Measurements from ENCODE around the gene AEN. TPM values are rescaled to one million over a fixed set of nuclear protein-coding genes. Genes with fewer than 3 reads are reported as not detected.

Gene AEN
- total and polyA plus RNA-seq, 8 donors, result 8.9 to 26.8 (median 15.1) TPM

- DNase-seq, result no peak
- WGBS, 2 donors, result 93 to 94% methylated on average over 10 of the region's 10 CpGs
- H3K9me3 ChIP-seq, result no peaks in the 10 kb centered on the region
- H3K36me3 ChIP-seq, result no peaks in the 10 kb centered on the region
- no peak for FAIRE-seq
- intact Hi-C loops (cut with DNase I), result no loop called here
- no peak for ATAC-seq
- peaks cover 7 to 17% (median 14%) of the 10 kb centered on the region in 3 donors for H3K4me1 ChIP-seq
- no peaks in the 10 kb centered on the region for H3K27me3 ChIP-seq
- H3K4me3 ChIP-seq, result no peak overlapping the region
- no peak for TF ChIP-seq CTCF (IDR thresholded peaks at IDR 0.05)
- no peak overlapping the region for H3K27ac ChIP-seq
Measured at GRCh38 chr15:88617031-88617722, 4.0 kb upstream of the AEN start.

GRCh38 chr15:88617790-88618189, 3.4 kb upstream of the AEN start:
- no peak for FAIRE-seq
- Histone ChIP-seq H3K4me1 (peaks cover 7 to 18% (median 17%) of the 10 kb centered on the region in 3 donors), H3K9me3 (no peaks in the 10 kb centered on the region), H3K27me3 (no peaks in the 10 kb centered on the region), H3K36me3 (no peaks in the 10 kb centered on the region), H3K4me3 (no peak overlapping the region), H3K27ac (no peak overlapping the region)
- no peak for TF ChIP-seq CTCF (IDR thresholded peaks at IDR 0.05)
- DNase-seq, result no peak
- no peak for ATAC-seq
- WGBS, 2 donors, result 88 to 91% methylated on average over 1 of the region's 1 CpG
- intact Hi-C loops (cut with DNase I), result no loop called here

GRCh38 chr15:88618686-88619085, 2.5 kb upstream of the AEN start:
- H3K4me1 ChIP-seq, result peaks cover 16 to 26% (median 24%) of the 10 kb centered on the region in 3 donors
- FAIRE-seq (no peak), DNase-seq (no peak), ATAC-seq (no peak)
- no peak overlapping the region for H3K27ac ChIP-seq
- no peak for TF ChIP-seq CTCF (IDR thresholded peaks at IDR 0.05)
- no peaks in the 10 kb centered on the region for H3K9me3 ChIP-seq
- no peaks in the 10 kb centered on the region for H3K36me3 ChIP-seq
- H3K4me3 ChIP-seq, result no peak overlapping the region
- no peaks in the 10 kb centered on the region for H3K27me3 ChIP-seq
- intact Hi-C loops (cut with DNase I), result no loop called here

DNA sequence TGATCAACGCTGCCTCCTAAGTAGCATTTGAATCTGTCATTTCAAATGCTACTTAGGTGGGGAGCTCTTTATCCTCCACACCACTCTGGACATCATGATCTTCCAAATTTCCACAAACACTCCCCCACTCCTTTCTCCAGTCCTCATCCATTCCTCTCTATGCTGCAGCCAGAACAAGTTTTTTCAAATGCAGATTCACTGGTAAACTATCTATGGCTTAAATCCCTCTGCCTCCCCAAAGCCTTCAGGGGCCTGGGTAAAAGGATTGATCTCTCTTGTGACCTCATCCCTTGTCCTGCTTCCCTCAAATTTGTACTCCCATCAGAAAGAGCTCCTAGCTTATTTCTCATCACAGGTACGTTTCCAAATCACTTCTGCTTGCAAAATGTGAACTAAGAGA, 1.3 kb upstream of the AEN start:
- H3K4me1 ChIP-seq, result peaks cover 13 to 32% (median 31%) of the 10 kb centered on the region in 3 donors
- intact Hi-C loops (cut with DNase I), result no loop called here
- no peaks in the 10 kb centered on the region for H3K36me3 ChIP-seq
- H3K4me3 ChIP-seq, result no peak overlapping the region
- H3K27ac ChIP-seq, result no peak overlapping the region
- ATAC-seq (no peak), FAIRE-seq (no peak), DNase-seq (no peak)
- H3K9me3 ChIP-seq, result no peaks in the 10 kb centered on the region
- no peak for TF ChIP-seq CTCF (IDR thresholded peaks at IDR 0.05)
- H3K27me3 ChIP-seq, result no peaks in the 10 kb centered on the region
- WGBS, 2 donors, result 70 to 86% methylated on average over 2 of the region's 2 CpGs

Measured in pancreas (tissue), 10 donors.